ENCODE results near the gene GNG8. TPM values are rescaled to one million over a fixed set of nuclear protein-coding genes. Genes with fewer than 3 reads are reported as not detected.

GNG8 gene
- total RNA-seq, 2 donors from 2014 or later: not detected

DNA sequence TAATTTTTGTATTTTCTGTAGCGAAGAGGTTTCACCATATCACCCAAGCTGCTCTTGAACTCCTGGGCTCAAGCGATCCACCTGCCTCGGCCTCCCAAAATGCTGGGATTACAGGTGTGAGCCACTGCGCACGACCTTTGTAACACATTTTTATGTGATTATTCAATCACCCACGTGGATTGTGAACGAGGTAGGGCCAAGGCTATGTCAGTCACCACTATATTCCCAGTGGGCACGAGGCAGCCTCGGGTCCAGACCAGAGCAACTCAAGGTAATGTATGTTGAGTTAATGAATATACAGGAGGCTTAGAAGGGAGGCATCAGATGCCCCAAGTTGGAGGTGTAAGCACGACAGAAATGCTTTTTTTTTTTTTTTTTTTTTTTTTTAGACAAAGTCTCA is 20.0 kb downstream of the GNG8 start:
- DNase-seq: no peak
- no peaks in the 10 kb centered on the region for H3K4me1 Mint-ChIP-seq
- no peak overlapping the region for H3K9ac ChIP-seq (ENCODE audit: extremely low read depth, low read length, poor library complexity, severe bottlenecking)
- no peak overlapping the region for H3K27ac Mint-ChIP-seq
- H3K9me3 Mint-ChIP-seq: no peaks in the 10 kb centered on the region
- TF ChIP-seq, protein P1, sequence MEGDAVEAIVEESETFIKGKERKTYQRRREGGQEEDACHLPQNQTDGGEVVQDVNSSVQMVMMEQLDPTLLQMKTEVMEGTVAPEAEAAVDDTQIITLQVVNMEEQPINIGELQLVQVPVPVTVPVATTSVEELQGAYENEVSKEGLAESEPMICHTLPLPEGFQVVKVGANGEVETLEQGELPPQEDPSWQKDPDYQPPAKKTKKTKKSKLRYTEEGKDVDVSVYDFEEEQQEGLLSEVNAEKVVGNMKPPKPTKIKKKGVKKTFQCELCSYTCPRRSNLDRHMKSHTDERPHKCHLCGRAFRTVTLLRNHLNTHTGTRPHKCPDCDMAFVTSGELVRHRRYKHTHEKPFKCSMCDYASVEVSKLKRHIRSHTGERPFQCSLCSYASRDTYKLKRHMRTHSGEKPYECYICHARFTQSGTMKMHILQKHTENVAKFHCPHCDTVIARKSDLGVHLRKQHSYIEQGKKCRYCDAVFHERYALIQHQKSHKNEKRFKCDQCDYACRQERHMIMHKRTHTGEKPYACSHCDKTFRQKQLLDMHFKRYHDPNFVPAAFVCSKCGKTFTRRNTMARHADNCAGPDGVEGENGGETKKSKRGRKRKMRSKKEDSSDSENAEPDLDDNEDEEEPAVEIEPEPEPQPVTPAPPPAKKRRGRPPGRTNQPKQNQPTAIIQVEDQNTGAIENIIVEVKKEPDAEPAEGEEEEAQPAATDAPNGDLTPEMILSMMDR (conservative IDR thresholded peaks at IDR 0.05): no peak
- peaks cover under 1% of the 10 kb centered on the region for H3K27me3 Mint-ChIP-seq (ENCODE audit: insufficient read depth)
- no peak overlapping the region for H3K27ac ChIP-seq (ENCODE audit: low read depth, low read length)
- H3K4me1 ChIP-seq (ENCODE audit: control insufficient read depth, insufficient read depth, low read length): no peaks in the 10 kb centered on the region
- no peaks in the 10 kb centered on the region for H3K36me3 ChIP-seq (ENCODE audit: control insufficient read depth, insufficient read depth, low read length)
- no peaks in the 10 kb centered on the region for H3K9me3 ChIP-seq (ENCODE audit: control insufficient read depth, low read length)
- no peak overlapping the region for H3K4me3 Mint-ChIP-seq
- no peak overlapping the region for H3K4me3 ChIP-seq (ENCODE audit: low read length)
- peaks cover 2% of the 10 kb centered on the region for H3K36me3 Mint-ChIP-seq (ENCODE audit: low read depth)
- H3K27me3 ChIP-seq (ENCODE audit: control insufficient read depth, insufficient read depth, low read length, poor library complexity, severe bottlenecking): no peaks in the 10 kb centered on the region
- 94 to 98% methylated on average over 9 of the region's 10 CpGs for WGBS, 2 experiments (ENCODE audit: insufficient coverage in 1 of 2, insufficient read length in 1 of 2)

DNA sequence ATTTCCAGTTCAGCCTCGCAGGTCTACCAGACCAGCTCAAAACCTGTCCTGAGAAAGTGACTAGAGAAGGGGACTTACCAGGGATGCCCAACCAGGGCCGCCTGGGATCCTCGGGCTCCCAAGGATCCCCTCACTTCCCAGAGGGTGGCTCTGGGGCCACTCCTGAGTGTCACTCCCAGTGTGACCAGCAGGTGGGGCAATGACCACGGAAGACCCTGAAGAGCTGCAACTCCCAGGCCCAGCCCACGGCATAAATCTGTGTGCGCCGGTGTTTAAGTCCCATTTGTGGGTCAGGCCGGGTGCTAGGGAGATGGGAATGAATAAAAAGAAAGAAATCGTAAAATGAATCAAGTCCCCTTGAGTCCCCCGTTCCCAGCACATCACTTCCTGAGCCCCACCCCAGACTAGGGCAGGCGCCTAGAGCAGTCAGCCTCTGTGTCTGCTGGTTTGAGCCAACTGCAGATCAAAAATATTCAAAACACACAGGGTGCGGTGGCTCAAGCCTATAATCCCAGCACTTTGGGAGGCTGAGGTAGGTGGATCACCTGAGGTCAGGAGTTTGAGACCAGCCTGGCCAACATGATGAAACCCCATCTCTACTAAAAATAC is 21.8 kb downstream of the GNG8 start:
- Mint-ChIP-seq H3K9me3 (no peaks in the 10 kb centered on the region), H3K4me3 (no peak overlapping the region), H3K4me1 (no peaks in the 10 kb centered on the region), H3K27ac (peak overlapping the region; percentile 35), H3K36me3 (ENCODE audit: low read depth) (peaks cover 16% of the 10 kb centered on the region), H3K27me3 (ENCODE audit: insufficient read depth) (no peaks in the 10 kb centered on the region)
- no peaks in the 10 kb centered on the region for H3K4me1 ChIP-seq (ENCODE audit: control insufficient read depth, insufficient read depth, low read length)
- H3K9ac ChIP-seq (ENCODE audit: extremely low read depth, low read length, poor library complexity, severe bottlenecking): no peak overlapping the region
- DNase-seq: peak; percentile 96
- TF ChIP-seq, protein P1 (conservative IDR thresholded peaks at IDR 0.05): peak; percentile 92
- H3K27ac ChIP-seq (ENCODE audit: low read depth, low read length): no peak overlapping the region
- 36 to 37% methylated on average over 5 to 12 of the region's 12 CpGs for WGBS, 2 experiments (ENCODE audit: insufficient coverage in 1 of 2, insufficient read length in 1 of 2)
- peaks cover 5% of the 10 kb centered on the region for H3K36me3 ChIP-seq (ENCODE audit: control insufficient read depth, insufficient read depth, low read length)
- H3K9me3 ChIP-seq (ENCODE audit: control insufficient read depth, low read length): no peaks in the 10 kb centered on the region
- H3K4me3 ChIP-seq (ENCODE audit: low read length): no peak overlapping the region
- no peaks in the 10 kb centered on the region for H3K27me3 ChIP-seq (ENCODE audit: control insufficient read depth, insufficient read depth, low read length, poor library complexity, severe bottlenecking)

DNA sequence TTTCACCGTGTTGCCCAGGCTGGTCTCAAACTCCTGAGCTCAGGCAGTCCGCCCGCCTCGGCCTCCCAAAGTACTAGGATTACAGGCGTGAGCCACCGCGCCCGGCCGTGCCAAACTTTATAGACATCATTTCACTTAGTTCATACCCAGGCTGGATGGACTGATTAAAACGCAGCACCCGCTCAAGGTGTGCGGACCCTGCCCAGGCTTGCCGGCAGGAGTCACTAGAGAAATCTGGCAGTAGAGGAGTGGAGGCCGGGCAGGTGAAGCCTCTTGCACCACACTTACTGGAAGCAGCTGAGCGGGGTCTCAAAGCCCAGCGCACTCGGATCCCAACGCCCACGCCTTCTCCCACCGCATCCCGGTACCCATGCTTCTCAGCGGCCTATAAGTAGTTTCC is 22.5 kb downstream of the GNG8 start:
- no peak overlapping the region for H3K9ac ChIP-seq (ENCODE audit: extremely low read depth, low read length, poor library complexity, severe bottlenecking)
- Mint-ChIP-seq H3K27ac (no peak overlapping the region), H3K4me3 (no peak overlapping the region), H3K27me3 (ENCODE audit: insufficient read depth) (no peaks in the 10 kb centered on the region), H3K4me1 (no peaks in the 10 kb centered on the region), H3K36me3 (ENCODE audit: low read depth) (peaks cover 23% of the 10 kb centered on the region), H3K9me3 (no peaks in the 10 kb centered on the region)
- peaks cover 12% of the 10 kb centered on the region for H3K36me3 ChIP-seq (ENCODE audit: control insufficient read depth, insufficient read depth, low read length)
- DNase-seq: peak; percentile 44
- no peak overlapping the region for H3K27ac ChIP-seq (ENCODE audit: low read depth, low read length)
- TF ChIP-seq, protein P1 (conservative IDR thresholded peaks at IDR 0.05): no peak
- no peak overlapping the region for H3K4me3 ChIP-seq (ENCODE audit: low read length)
- no peaks in the 10 kb centered on the region for H3K4me1 ChIP-seq (ENCODE audit: control insufficient read depth, insufficient read depth, low read length)
- no peaks in the 10 kb centered on the region for H3K9me3 ChIP-seq (ENCODE audit: control insufficient read depth, low read length)
- no peaks in the 10 kb centered on the region for H3K27me3 ChIP-seq (ENCODE audit: control insufficient read depth, insufficient read depth, low read length, poor library complexity, severe bottlenecking)
- 90 to 97% methylated on average over 9 to 22 of the region's 22 CpGs for WGBS, 2 experiments (ENCODE audit: insufficient coverage in 1 of 2, insufficient read length in 1 of 2)

All from endodermal cell (in vitro differentiated cells).